CD4-positive, alpha-beta T cell (primary cell): Measurements from ENCODE around the gene HFM1. TPM values are rescaled to one million over a fixed set of nuclear protein-coding genes. Genes with fewer than 3 reads are reported as not detected.

Experiments
- ATAC-seq: fragments of 200-7000 bp; cut with Tn5 transposase; one replicate; pipeline ENCODE4 v1.10.0; 2022; ENCODE audit warnings: mild to moderate bottlenecking; ENCODE audit not compliant: poor library complexity
- CTCF ChIA-PET: fragments of 350-600 bp; sonication (Branson Sonifier 250); formaldehyde crosslinking; loops from one replicate; lab custom pipeline; 2021; ENCODE audit warnings: antibody characterized with exemption, inconsistent platforms; lab: Charles Lee
- POLR2A ChIA-PET: fragments of 350-600 bp; sonication (Branson Sonifier 250); formaldehyde crosslinking; loops from one replicate; lab custom pipeline; 2021; ENCODE audit warnings: antibody characterized with exemption, inconsistent platforms; lab: Charles Lee
- DNase-seq, 14 experiments: peaks; one replicate each; pipeline ENCODE4 v3.0.0-alpha.2; 2013 to 2020; ENCODE audit warnings: mixed read lengths in 2 of 14
- H3K27ac ChIP-seq, 2 donors: one replicate each; pipeline versions ENCODE4 v1.5.1 to v1.7.0; 2013; ENCODE audit warnings: low read length in 2 of 2, low read depth in 1 of 2, mild to moderate bottlenecking in 1 of 2
- H3K27me3 ChIP-seq, 2 experiments: 1 replicate in 1 of 2; 2 replicates in 1 of 2; pipeline versions ENCODE4 v1.6.1 to v1.7.0; 2013; ENCODE audit warnings: low read length in 2 of 2, control low read depth in 1 of 2, mild to moderate bottlenecking in 1 of 2, moderate library complexity in 1 of 2; ENCODE audit not compliant: insufficient read depth in 2 of 2, control insufficient read depth in 1 of 2
- H3K36me3 ChIP-seq: one replicate; pipeline ENCODE4 v1.6.1; 2013; ENCODE audit warnings: low read length, control low read depth; ENCODE audit not compliant: insufficient read depth
- H3K4me1 ChIP-seq: one replicate; pipeline ENCODE4 v1.6.1; 2013; ENCODE audit warnings: low read length, control low read depth; ENCODE audit not compliant: insufficient read depth
- H3K4me3 ChIP-seq: one replicate; pipeline ENCODE4 v1.5.1; 2013; ENCODE audit warnings: mild to moderate bottlenecking, low read length, moderate library complexity
- H3K9me3 ChIP-seq, 2 experiments: 1 replicate in 1 of 2; 2 replicates in 1 of 2; pipeline versions ENCODE4 v1.6.1 to v1.7.0; 2013; ENCODE audit warnings: low read length in 2 of 2, mild to moderate bottlenecking in 2 of 2, control low read depth in 1 of 2, moderate library complexity in 1 of 2; ENCODE audit not compliant: control insufficient read depth in 1 of 2, insufficient read depth in 1 of 2
- H3K27ac Mint-ChIP-seq: one replicate; pipeline ENCODE4 v1.8.0; 2020; ENCODE audit warnings: mixed read lengths
- H3K27me3 Mint-ChIP-seq: one replicate; pipeline ENCODE4 v1.8.0; 2021; ENCODE audit warnings: mixed read lengths
- H3K36me3 Mint-ChIP-seq: one replicate; pipeline ENCODE4 v1.8.0; 2021; ENCODE audit warnings: low read depth, mixed read lengths
- H3K4me1 Mint-ChIP-seq: one replicate; pipeline ENCODE4 v1.8.0; 2021; ENCODE audit warnings: low read depth, mixed read lengths
- H3K4me3 Mint-ChIP-seq: one replicate; pipeline ENCODE4 v1.8.0; 2020; ENCODE audit warnings: mild to moderate bottlenecking, mixed read lengths
- H3K9me3 Mint-ChIP-seq: one replicate; pipeline ENCODE4 v1.8.0; 2020; ENCODE audit warnings: mixed read lengths
- intact Hi-C, 2 experiments: fragments of 100-400 bp; cut with DNase I in 1 of 2; cut with micrococcal nuclease in 1 of 2; formaldehyde crosslinking; loops; one replicate each; pipeline versions ENCODE4 v1.15.1 to v1.9.0; 2023 to 2025; cut with DNase I, micrococcal nuclease
- total RNA-seq, 174 experiments: library from RNA in 2 of 174; stranded (reverse) in 2 of 174; gene quantifications; one replicate each; pipeline ENCODE4 v1.2.3 and lab custom pipeline; 2021 to 2026
- TF ChIP-seq, protein P1 (sequence below): fragments of 200-600 bp; IDR thresholded peaks from one replicate; pipeline ENCODE4 v1.8.0; 2022; ENCODE audit warnings: antibody characterized with exemption, mild to moderate bottlenecking

The HFM1 gene
- total RNA-seq, 2 experiments from 2014 or later: not detected

DNA sequence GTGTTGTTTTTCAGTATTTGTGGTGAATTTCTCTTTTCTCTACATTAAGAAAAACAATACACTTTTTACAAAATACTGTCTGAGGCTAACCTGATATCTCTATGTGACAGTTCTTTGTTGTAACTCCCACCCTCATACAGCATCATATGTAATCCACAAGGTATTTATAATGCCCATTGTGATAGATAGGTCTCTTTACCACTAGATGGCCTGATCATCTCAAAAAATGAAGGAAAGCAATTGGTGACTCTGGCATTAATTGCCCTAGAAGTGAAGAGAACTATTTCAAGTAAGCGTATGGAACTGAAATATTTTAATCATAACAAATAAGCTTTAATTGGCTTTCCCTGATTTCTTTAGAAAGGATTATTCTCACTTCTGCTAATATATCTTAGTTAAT is 36.2 kb upstream of the HFM1 start:
- intact Hi-C loops: no loop called here
- POLR2A ChIA-PET: no interaction called here
- CTCF ChIA-PET: no interaction called here

DNA sequence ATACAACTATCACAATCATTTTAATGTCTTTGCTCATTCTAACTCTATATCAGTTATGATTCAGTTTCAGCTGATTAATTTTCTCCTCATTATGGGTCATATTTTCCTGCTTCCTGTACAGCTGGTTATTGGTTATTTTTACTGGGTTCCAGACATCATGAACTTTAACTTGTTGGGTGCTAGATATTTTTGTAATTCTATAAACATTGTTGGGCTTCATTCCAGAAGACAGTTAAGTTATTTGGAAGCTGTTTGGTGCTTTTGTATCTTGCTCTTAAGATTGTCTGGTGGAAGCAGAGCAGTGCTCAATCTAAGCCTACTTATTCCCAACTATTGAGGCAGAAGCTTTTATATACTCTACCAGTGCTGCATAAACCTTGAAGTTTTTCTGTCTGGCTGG is 34.4 kb upstream of the HFM1 start:
- TF ChIP-seq, protein P1, sequence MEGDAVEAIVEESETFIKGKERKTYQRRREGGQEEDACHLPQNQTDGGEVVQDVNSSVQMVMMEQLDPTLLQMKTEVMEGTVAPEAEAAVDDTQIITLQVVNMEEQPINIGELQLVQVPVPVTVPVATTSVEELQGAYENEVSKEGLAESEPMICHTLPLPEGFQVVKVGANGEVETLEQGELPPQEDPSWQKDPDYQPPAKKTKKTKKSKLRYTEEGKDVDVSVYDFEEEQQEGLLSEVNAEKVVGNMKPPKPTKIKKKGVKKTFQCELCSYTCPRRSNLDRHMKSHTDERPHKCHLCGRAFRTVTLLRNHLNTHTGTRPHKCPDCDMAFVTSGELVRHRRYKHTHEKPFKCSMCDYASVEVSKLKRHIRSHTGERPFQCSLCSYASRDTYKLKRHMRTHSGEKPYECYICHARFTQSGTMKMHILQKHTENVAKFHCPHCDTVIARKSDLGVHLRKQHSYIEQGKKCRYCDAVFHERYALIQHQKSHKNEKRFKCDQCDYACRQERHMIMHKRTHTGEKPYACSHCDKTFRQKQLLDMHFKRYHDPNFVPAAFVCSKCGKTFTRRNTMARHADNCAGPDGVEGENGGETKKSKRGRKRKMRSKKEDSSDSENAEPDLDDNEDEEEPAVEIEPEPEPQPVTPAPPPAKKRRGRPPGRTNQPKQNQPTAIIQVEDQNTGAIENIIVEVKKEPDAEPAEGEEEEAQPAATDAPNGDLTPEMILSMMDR: no peak
- Histone ChIP-seq H3K27ac (no peak overlapping the region), H3K27me3 (peaks cover 0 to 8% of the 10 kb centered on the region in 2 experiments), H3K36me3 (no peaks in the 10 kb centered on the region), H3K4me3 (no peak overlapping the region), H3K4me1 (no peaks in the 10 kb centered on the region), H3K9me3 (peaks cover 0 to 6% of the 10 kb centered on the region in 2 experiments)
- intact Hi-C loops: no loop called here
- H3K9me3 Mint-ChIP-seq: no peaks in the 10 kb centered on the region
- H3K4me1 Mint-ChIP-seq: no peaks in the 10 kb centered on the region
- no peak for ATAC-seq
- DNase-seq: no peak
- H3K27me3 Mint-ChIP-seq: peaks cover 31% of the 10 kb centered on the region
- no peak overlapping the region for H3K4me3 Mint-ChIP-seq
- H3K36me3 Mint-ChIP-seq: no peaks in the 10 kb centered on the region
- CTCF ChIA-PET: no interaction called here
- POLR2A ChIA-PET: no interaction called here
- H3K27ac Mint-ChIP-seq: no peak overlapping the region

More for the DNA sequence above, 36.2 kb upstream of the HFM1 start:
- H3K4me3 Mint-ChIP-seq: no peak overlapping the region
- H3K27me3 Mint-ChIP-seq: peaks cover 28% of the 10 kb centered on the region
- Histone ChIP-seq H3K9me3 (peaks cover 0 to 6% of the 10 kb centered on the region in 2 experiments), H3K27me3 (peaks cover 0 to 4% of the 10 kb centered on the region in 2 experiments), H3K4me1 (no peaks in the 10 kb centered on the region), H3K36me3 (no peaks in the 10 kb centered on the region), H3K4me3 (no peak overlapping the region), H3K27ac (no peak overlapping the region)
- TF ChIP-seq, protein P1: no peak
- no peaks in the 10 kb centered on the region for H3K4me1 Mint-ChIP-seq
- H3K9me3 Mint-ChIP-seq: no peaks in the 10 kb centered on the region
- H3K36me3 Mint-ChIP-seq: no peaks in the 10 kb centered on the region
- DNase-seq: peak in 1 of 14 experiments; percentile 2
- ATAC-seq: no peak
- H3K27ac Mint-ChIP-seq: no peak overlapping the region

DNA sequence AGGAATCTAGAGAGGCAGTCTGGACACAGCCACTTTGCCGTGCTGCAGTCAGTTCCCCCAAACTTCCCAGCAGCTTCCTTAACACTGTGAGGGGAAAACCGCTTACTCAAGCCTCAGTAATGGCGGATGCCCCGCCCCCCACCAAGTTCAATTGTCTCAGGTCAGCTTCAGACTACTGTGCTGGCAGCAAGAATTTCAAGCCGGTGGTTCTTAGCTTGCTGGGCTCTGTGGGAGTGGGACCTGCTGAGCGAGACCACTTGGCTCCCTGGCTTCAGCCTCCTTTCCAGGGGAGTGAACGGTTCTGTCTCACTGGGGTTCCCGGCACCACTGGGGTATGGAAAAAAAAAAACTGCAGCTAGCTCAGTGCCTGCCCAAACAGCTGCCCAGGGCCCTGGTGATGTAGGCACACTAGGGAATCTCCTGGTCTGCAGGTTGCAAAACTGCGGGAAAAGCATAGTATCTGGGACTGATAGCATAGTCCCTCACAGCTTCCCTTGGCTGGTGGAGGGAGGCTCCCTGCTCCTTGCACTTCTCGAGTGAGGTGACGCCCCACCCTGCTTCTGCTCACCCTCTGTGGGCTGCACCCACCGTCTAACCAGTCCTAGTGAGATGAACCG is 23.7 kb upstream of the HFM1 start:
- TF ChIP-seq, protein P1: no peak
- Histone ChIP-seq H3K27ac (no peak overlapping the region), H3K4me3 (no peak overlapping the region), H3K27me3 (peaks cover 4 to 6% of the 10 kb centered on the region in 2 experiments), H3K36me3 (no peaks in the 10 kb centered on the region), H3K4me1 (no peaks in the 10 kb centered on the region), H3K9me3 (no peaks in the 10 kb centered on the region)
- POLR2A ChIA-PET: no interaction called here
- Mint-ChIP-seq H3K4me1 (no peaks in the 10 kb centered on the region), H3K9me3 (no peaks in the 10 kb centered on the region), H3K27me3 (peaks cover 69% of the 10 kb centered on the region), H3K27ac (no peak overlapping the region), H3K36me3 (no peaks in the 10 kb centered on the region), H3K4me3 (no peak overlapping the region)
- intact Hi-C loops: no loop called here
- ATAC-seq: no peak
- CTCF ChIA-PET: no interaction called here
- DNase-seq: no peak
